Hindlimb muscle (tissue), 1 donor: ENCODE measurements around the gene CCL5. TPM values are rescaled to one million over a fixed set of nuclear protein-coding genes. Genes with fewer than 3 reads are reported as not detected.

Source experiments
- DNase-seq: peaks from one replicate; pipeline ENCODE4 v3.0.0-alpha.2; 2013
- polyA plus RNA-seq: library from polyadenylated mRNA; unstranded; fragments of 120-200 nt; gene quantifications from one replicate; pipeline ENCODE4 v1.2.1, GENCODE V29; 2013; ENCODE audit not compliant: insufficient read length

CCL5 gene
- 0.74 TPM for polyA plus RNA-seq

DNA sequence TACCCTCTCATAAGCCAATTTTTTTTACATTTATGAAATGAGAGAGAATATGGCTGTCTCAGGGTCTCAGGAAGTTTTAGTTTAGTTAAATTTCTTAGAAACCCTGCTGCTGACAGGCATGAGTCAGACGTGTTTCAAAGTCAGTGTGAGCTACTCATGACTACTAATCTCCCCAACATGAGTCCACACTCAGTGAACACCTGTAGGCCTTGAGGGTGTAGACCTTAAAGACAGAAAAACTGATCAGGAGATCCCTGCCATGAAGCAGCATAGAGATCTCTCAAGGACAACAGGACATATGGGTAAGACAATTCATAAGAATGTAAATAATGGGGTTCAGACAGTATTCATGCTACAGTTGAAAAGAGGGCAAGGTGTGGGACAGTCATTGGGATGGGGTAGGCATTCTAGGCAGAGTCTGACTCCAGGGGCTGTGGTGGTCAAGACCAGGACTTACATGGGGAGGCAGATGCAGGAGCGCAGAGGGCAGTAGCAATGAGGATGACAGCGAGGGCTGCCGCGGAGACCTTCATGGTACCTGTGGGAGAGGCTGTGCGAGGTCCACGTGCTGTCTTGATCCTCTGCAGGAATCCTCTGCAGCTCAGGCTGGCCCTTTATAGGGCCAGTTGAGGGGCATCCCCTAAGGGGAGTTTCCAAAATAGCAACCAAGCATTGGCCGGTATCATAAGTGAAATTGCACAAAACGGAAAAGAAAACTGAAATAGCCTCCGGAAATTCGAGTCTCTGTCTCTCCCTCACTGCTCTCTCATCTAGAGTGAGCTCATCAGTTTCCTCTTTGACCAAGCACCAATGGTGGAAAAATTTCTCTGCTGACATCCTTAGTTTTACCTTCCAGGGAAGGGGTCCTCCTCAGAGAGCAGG is at the start of gene CCL5:
CCL5 (minus strand) TSS at position 588 of the 882 bp plus-strand sequence.
- DNase-seq: peak; percentile 2

DNA sequence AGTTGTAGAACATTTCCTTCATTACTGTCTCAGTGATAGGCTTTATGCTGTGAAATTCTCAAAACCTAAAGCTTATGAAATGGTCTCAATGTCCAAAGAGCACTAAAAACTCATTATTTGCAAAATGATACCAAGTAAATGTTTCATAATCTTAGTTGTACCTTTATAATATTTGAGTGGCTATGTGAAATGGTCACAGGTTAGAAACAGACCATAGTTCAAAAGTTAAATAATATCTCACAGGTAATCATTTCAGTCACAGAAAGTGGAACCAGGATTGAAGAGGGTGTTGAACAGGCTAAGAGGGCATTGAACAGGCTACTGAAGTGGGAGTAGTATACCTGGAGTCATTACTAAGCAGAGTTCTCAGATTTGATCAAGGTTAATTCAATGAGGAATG is 47.6 kb upstream of the CCL5 start:
- no peak for DNase-seq

- DNase-seq: no peak
Observed at GRCh38 chr17:35923609-35924114, 43.5 kb upstream of the CCL5 start.

- DNase-seq: no peak
Observed at GRCh38 chr17:35920229-35920628, 40.1 kb upstream of the CCL5 start.

- DNase-seq: no peak
Observed at GRCh38 chr17:35918665-35919064, 38.5 kb upstream of the CCL5 start.

DNA sequence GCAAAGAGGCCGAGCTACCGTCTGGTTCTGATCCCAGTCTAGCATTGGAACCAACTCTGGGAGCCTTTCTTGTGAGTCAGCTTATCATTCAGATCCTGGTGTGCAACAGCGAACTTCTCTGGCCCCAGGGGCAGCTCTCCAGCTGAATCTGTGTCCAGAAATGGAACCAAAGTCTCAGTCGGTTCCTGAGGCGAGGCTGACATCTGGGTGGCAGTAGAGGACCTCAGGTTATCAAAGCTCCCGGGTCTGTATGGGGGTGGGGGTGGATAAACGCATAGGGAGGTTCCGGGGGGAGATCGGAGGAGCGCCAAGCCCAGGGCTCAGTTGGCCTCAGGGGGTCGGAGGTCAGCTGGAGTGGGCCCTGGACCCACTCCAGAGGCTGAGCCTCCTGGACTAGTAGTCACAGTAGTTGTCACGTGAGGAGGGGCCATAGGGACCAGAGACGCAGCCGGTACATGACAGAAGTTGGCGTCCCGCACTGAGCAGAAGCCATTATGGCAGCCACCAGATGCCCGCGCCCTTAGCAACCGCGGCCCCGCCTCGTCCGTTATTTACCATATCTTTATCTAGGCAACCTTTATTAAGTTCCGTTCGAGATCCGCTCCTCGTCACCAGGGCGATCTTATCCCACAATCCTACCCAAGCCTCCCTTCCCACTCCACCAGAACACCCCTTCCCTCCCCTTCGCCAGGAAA is 37.5 kb upstream of the CCL5 start:
- no peak for DNase-seq

GRCh38 chr17:35915153-35915964 is 35.2 kb upstream of the CCL5 start:
- no peak for DNase-seq

DNA sequence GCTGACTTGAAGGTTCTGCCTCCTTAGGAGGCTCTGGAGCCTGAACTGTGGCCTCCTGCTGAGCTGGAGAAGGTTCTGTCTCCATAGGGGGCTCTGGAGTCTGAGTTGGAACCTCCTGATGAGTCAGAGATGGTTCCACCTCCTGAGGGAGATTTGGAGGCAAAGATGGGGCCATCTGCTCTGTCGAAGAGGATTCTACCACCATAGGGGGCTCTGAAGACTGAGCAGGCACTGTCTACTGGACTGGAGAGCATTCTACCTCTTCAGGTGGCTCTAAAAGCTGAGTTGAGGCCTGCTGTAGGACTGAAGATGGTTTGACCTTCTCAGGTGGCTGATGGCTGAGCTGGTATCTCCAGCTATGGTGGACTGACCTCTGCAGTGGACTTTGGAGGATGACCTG is 34.2 kb upstream of the CCL5 start:
- no peak for DNase-seq

DNA sequence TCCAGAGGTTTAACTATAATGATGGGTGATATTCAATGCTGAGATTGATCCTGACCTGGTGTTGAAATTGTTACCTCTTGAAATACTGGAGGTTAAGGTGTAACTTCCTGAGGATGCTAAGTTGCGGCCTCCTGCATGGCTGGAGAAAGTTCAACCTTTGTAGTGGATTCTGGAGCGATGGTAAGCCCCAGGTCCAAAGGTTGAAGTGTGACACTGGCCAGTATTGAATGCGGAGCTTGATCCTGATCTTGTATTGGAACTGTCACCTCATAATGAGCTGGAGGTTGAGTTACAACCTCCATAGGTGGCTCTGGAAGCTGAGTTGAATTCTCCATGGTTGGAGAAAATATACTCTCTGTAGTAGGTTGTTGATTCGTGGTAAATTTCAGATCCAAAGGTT is 33.4 kb upstream of the CCL5 start:
- no peak for DNase-seq

DNA sequence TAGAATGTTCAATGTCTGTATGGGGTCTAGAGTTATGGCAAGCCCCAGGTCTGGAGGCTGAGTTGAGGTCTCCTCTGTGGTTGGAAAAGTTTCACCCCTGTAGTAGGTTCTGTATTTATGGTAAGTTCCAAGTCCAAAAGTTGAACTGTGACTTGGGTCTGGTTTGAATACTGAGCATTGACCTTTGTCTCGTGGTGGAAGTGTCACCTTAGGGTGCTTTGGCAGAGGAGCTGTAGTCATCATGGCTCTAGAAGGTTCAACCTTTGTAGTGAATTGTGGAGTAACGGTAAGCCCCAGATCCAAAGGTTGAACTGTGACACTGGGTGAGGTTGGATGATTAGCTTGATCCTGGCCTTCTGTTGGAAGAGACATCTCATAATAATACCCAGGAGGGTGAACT is 32.8 kb upstream of the CCL5 start:
- DNase-seq: no peak

DNA sequence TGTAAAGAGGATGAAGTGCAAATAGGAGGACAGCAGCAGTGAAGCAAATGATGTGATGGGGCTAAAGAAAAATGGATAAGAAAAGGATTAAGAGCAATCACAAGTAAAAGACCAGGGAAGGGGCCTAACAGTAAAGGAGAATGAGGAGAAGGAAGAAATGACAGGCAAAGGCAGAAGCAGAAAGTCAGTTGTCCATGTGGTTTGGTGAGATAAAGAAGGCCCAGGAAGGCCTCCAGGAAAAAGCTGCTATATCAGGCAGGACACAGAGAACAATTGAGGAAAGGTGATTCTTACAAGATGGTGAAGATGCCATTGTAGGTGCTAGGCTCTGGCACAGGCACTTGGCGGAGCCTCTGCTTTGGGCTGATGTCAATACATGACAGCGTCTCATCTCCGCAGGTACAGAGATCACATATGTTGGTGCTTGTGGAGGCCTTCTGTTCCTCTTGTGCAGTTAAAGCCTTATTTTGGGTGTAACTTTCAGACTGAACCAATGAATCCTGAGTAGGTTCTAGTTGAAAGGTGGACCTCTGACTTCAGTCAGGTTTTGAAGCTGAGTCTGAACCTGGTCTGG is 32.3 kb upstream of the CCL5 start:
- no peak for DNase-seq

GRCh38 chr17:35909408-35909807 is 29.2 kb upstream of the CCL5 start:
- DNase-seq: no peak

DNA sequence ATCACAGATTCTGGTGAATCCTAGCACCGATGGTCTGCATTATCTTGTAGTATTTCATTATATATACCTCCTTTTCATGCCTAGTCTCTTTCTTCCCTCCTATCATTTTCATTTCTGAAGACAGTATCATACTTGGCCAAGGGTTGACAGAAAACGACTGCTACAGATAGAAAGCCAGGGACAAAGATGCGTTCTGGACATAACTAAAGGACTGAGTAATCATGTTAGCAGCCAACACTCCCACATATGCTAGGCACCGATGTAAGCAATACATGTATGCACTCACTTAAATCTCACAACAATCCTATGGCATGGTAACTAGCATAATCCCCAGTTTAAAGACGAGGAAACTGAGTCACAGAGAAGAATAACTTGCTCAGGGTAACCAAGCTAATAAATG is 27.5 kb upstream of the CCL5 start:
- no peak for DNase-seq

DNA sequence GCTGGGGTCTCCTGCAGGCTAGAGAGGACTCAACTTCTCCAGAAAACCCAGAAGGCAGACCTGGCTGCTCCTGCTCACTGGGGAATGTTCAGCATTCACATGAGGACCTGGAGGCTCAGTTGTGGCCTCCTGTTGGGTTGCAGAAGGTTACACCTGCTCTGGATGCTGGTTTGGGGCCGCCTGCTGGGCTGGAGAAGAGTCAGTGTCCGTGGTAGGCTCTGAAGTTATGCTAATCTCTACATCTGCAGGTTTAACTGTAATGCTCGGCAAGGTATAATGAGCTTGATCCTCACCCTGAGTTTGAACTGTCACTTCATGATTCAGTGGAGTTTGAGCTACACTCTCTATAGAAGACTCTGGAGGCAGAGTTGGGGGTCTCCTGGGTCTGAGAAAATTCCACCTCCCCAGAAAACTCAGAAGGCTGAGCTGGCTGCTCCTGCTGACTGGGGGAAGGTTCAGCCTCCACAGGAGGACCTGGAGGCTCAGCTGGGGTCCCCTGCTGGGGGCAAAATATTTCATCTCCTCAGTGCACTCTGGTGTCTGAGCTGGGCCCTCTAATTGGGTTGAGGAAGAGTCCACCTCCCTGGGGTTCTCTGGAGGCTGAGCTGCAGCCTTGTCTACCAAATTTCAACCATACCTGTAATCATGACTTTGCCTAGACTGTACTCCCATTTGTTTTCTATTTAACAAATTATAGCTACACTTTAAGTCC is 26.9 kb upstream of the CCL5 start:
- no peak for DNase-seq

DNA sequence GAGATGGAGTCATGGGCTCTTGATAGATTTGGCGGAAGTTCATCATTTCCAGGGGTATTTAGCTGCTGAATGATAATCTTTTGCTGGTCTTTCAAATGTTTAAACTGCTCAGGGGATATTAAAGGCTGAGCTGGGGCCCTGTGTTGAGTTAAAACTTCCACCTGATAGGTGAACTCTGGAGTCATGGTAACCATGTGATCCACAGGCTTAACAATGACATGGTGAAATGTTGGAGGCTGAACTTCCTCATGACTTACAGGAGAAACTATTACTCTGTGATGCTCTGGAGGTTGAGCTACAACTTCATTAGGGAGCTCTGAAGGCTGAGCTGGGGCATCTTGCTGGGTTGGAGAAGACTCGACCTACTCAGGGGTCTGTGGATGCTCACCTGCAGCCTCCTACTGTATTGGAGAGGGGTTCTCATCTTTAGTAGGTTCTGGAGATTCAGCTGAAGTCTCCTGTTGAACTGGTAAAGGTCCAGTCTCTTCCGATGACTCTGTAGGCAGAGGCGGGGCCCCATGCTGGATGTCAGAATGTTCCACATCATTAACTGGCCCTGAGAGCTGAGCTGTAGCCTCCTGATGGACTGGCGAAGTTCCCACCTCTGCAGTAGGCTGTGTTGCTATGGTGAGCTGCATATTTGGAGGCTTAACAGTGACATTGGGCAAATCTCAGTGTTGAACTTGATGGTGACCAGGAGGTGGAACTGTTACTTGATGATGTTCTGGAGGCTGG is 26.2 kb upstream of the CCL5 start:
- no peak for DNase-seq

DNA sequence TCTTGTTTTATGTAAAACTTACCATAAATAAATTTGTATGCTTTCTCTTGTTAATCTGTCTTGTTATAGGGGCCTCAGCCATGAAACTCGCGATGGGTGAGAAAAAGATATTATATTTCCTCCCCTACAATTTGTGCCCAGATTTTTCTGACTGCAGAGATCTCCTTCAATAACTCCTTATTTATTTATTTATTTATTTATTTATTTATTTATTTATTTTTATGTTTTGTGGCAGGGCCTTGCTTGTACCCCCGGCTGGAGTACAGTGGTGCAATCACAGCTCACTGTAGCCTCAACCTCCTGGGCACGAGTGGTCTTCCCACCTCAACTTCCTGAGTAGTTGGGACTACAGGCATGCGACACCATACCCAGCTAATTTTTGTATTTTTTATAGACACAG is 23.3 kb upstream of the CCL5 start:
- DNase-seq: no peak

DNA sequence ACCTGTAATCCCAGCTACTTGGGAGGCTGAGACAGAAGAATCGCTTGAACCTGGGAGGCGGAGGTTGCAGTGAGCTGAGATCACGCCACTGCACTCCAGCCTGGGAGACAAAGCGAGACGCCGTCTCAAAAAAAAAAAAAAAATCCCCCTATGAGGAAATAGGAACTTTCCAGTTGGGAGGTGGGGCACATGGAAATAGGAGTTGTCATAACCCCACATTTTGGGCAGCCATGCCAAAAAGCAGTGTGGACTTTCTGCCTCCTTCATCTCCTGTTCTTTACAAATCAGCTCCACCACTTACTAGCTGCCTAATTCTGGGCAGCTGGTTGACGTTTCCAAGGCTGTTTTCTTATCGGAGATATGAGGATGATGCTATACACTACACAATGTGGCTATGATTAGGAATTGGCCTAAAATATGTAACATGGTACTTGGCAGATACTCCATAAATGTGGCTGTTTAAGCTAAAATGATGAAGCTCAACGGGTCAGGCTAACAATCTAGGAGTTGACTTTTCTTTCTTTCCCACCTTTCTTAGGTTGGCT is 21.5 kb upstream of the CCL5 start:
- DNase-seq: no peak

GRCh38 chr17:35900708-35901480 is 20.7 kb upstream of the CCL5 start:
- no peak for DNase-seq

DNA sequence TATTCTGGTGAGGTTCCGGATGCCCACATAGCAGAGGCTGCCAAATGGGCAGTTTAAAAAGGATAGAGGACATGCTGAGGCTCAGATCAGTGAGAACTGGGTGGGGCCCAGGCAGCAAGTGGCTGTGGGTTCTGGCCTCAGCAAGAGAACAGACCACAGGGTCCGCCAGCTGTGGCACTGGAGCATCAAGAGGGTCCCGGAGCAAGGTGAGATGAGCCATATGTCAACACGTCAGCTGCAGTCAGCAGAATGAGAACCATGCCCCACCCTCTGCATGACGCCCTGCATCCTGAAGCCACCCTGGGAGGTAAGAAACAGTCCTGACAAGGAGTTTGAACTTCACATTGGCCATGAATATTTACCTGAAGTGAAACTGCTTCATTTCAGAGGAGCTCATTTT is 20.1 kb upstream of the CCL5 start:
- no peak for DNase-seq
